Measurements from ENCODE around the gene ANGEL1.

DNA sequence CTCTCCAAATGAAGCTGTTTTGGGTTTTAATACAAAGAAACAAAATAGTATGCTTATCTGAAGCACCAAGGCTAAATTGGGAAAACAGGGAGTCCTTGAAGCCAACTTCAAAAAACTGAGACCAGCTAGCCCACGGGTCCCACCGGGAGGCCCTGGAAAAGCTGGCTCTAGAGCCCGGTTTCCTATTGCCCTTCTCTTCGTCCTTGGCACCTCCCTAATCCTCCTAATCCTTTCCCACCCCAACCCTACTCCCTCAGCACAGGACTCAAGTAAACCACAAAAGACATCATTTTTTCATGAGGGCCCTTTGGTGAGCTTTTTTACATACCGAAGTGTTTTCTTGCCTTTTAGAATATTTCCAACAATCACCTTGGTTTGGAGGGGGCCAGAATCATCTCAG is 24.8 kb upstream of the ANGEL1 start:
- TF ChIP-seq, protein P1, sequence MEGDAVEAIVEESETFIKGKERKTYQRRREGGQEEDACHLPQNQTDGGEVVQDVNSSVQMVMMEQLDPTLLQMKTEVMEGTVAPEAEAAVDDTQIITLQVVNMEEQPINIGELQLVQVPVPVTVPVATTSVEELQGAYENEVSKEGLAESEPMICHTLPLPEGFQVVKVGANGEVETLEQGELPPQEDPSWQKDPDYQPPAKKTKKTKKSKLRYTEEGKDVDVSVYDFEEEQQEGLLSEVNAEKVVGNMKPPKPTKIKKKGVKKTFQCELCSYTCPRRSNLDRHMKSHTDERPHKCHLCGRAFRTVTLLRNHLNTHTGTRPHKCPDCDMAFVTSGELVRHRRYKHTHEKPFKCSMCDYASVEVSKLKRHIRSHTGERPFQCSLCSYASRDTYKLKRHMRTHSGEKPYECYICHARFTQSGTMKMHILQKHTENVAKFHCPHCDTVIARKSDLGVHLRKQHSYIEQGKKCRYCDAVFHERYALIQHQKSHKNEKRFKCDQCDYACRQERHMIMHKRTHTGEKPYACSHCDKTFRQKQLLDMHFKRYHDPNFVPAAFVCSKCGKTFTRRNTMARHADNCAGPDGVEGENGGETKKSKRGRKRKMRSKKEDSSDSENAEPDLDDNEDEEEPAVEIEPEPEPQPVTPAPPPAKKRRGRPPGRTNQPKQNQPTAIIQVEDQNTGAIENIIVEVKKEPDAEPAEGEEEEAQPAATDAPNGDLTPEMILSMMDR (IDR thresholded peaks at IDR 0.05), result no peak
- TF ChIP-seq POLR2A (IDR thresholded peaks at IDR 0.05), result no peak

Data from lower leg skin (tissue), 3 donors.